ENCODE results near the gene LCN10. TPM values are rescaled to one million over a fixed set of nuclear protein-coding genes. Genes with fewer than 3 reads are reported as not detected.
"Not testable (repeated sequence)": the region's sequence is repeated elsewhere in the genome, so short reads cannot be mapped to it uniquely, and the experiment has no call there.

LCN10 gene
- total RNA-seq, 1 donor from 2014 or later, result not detected

DNA sequence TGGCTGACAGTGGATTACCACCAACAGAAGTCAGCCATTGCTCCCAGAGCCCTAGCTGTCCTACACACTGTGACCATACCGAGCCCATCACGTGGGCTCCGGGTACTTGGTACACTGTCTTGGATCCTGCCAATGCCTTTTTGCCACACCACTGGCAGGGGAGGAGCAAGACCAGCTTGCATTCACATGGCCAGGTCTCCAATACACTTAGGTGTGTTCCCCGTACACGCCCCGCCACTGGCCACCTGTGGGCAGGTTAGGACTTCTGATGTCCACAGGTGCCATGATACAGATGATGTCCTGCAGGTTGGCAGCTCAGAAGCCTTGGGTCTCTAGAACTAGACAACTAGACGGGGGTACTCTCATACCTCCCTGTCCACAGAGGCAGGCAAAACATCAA is 35.7 kb downstream of the LCN10 start:
- H3K36me3 Mint-ChIP-seq (ENCODE audit: unreplicated experiment), result no peaks in the 10 kb centered on the region
- peaks cover 10% of the 10 kb centered on the region for H3K4me1 Mint-ChIP-seq (ENCODE audit: unreplicated experiment)
- no peak overlapping the region for H3K4me3 Mint-ChIP-seq (ENCODE audit: unreplicated experiment)
- no peaks in the 10 kb centered on the region for H3K9me3 Mint-ChIP-seq (ENCODE audit: unreplicated experiment)
- TF ChIP-seq, protein P1, sequence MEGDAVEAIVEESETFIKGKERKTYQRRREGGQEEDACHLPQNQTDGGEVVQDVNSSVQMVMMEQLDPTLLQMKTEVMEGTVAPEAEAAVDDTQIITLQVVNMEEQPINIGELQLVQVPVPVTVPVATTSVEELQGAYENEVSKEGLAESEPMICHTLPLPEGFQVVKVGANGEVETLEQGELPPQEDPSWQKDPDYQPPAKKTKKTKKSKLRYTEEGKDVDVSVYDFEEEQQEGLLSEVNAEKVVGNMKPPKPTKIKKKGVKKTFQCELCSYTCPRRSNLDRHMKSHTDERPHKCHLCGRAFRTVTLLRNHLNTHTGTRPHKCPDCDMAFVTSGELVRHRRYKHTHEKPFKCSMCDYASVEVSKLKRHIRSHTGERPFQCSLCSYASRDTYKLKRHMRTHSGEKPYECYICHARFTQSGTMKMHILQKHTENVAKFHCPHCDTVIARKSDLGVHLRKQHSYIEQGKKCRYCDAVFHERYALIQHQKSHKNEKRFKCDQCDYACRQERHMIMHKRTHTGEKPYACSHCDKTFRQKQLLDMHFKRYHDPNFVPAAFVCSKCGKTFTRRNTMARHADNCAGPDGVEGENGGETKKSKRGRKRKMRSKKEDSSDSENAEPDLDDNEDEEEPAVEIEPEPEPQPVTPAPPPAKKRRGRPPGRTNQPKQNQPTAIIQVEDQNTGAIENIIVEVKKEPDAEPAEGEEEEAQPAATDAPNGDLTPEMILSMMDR (IDR thresholded peaks at IDR 0.05), result no peak
- H3K27ac Mint-ChIP-seq (ENCODE audit: unreplicated experiment), result no peak overlapping the region
- peaks cover 4% of the 10 kb centered on the region for H3K27me3 Mint-ChIP-seq (ENCODE audit: unreplicated experiment)
- DNase-seq (ENCODE audit: extremely low spot score, unreplicated experiment), result no peak

DNA sequence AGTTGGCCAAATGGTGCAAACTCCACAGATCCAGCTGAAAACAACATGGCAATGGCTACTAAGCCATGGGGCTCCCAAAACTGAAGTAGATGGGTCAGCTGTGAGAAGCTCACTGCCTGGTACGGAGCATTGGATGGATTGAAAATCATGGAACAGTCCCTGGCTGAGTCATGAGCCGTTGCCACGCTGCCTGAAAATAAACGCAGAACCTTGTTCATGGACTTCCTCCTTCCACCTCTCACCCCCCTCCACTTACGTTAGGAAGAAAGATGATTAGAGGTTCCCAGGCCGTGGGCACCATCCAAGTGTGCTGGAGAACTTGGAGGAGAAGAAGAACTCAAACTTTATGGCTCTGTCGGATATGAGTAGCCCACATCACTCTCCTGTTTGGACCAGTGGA is 37.2 kb downstream of the LCN10 start:
- Mint-ChIP-seq H3K9me3 (ENCODE audit: unreplicated experiment) (no peaks in the 10 kb centered on the region), H3K27me3 (ENCODE audit: unreplicated experiment) (peaks cover 4% of the 10 kb centered on the region), H3K36me3 (ENCODE audit: unreplicated experiment) (no peaks in the 10 kb centered on the region), H3K4me1 (ENCODE audit: unreplicated experiment) (no peaks in the 10 kb centered on the region), H3K27ac (ENCODE audit: unreplicated experiment) (no peak overlapping the region), H3K4me3 (ENCODE audit: unreplicated experiment) (no peak overlapping the region)
- DNase-seq (ENCODE audit: extremely low spot score, unreplicated experiment), result no peak
- TF ChIP-seq, protein P1 (IDR thresholded peaks at IDR 0.05), result no peak

DNA sequence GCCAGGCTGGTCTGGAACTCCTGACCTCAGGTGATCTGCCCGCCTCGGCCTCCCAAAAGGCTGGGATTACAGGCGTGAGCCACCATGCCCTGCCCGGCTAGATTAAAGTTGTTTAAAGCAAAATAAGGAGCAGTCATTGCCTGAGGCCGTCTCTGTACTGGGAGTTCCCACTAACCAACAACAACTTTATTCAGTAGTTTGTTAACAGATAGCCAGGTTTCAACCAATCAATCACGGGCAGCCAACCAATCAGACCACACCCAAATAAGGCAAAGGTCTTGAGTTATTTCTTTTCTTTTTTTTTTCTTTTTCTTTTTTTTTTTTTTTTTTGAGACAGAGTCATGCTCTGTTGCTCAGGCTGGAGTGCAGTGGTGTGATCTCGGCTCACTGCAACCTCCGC is 38.0 kb downstream of the LCN10 start:
- not testable (repeated sequence) for H3K27me3 Mint-ChIP-seq (ENCODE audit: unreplicated experiment); H3K4me1 Mint-ChIP-seq (ENCODE audit: unreplicated experiment); H3K36me3 Mint-ChIP-seq (ENCODE audit: unreplicated experiment); H3K9me3 Mint-ChIP-seq (ENCODE audit: unreplicated experiment); H3K27ac Mint-ChIP-seq (ENCODE audit: unreplicated experiment); H3K4me3 Mint-ChIP-seq (ENCODE audit: unreplicated experiment); DNase-seq (ENCODE audit: extremely low spot score, unreplicated experiment)

DNA sequence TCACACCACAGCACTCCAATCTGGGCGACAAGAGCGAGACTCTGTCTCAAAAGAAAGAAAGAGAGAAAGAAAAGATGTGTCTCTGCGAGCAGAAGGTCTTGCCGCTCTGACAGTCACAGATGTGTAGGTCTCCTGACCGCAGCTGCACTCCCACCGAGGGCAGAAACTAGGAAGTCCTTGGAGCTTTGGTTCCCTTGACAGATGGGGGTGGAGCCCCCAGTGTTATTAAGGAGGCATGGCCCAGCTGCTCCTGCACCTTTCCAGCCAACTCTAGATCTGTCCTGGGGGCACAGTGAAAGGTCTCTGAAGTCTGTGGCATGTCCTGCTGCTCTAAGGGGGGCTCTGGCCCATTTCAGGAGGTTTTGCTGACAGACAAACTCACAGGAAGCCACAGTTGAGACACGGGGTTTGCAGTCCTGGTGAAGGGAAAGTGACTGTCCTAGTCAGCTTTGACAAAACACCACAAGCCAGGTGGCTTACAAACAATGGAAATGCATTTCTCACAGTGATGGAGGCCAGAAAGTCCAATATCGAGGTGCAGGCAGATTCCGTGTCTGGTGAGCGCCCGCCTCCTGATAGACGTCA is 39.4 kb downstream of the LCN10 start:
- Mint-ChIP-seq H3K4me3 (ENCODE audit: unreplicated experiment) (no peak overlapping the region), H3K27me3 (ENCODE audit: unreplicated experiment) (peaks cover 13% of the 10 kb centered on the region), H3K4me1 (ENCODE audit: unreplicated experiment) (peaks cover 2% of the 10 kb centered on the region), H3K9me3 (ENCODE audit: unreplicated experiment) (no peaks in the 10 kb centered on the region), H3K27ac (ENCODE audit: unreplicated experiment) (no peak overlapping the region), H3K36me3 (ENCODE audit: unreplicated experiment) (no peaks in the 10 kb centered on the region)
- TF ChIP-seq, protein P1 (IDR thresholded peaks at IDR 0.05), result no peak
- no peak for DNase-seq (ENCODE audit: extremely low spot score, unreplicated experiment)

DNA sequence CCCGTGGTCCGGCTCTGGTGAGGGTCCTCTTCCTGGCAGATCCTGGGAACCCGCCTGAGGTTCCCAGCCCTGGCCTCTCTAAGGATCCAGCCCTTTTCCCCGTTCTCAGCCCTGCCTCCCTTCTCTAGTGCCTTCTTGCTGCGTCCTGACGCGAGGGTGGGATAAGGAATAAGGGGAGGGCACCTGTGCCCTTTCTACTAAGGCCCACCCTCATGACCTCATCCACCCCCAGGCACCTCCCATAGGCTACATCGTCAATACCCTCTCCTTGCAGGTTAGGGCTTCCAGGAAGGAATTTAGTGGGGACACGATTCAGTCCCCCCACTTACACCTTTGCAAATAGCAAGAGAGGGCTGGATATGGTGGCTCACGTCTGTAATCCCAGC is 41.1 kb downstream of the LCN10 start:
- Mint-ChIP-seq H3K27ac (ENCODE audit: unreplicated experiment) (no peak overlapping the region), H3K4me3 (ENCODE audit: unreplicated experiment) (no peak overlapping the region), H3K9me3 (ENCODE audit: unreplicated experiment) (no peaks in the 10 kb centered on the region), H3K27me3 (ENCODE audit: unreplicated experiment) (peaks cover 17% of the 10 kb centered on the region), H3K4me1 (ENCODE audit: unreplicated experiment) (peaks cover 2% of the 10 kb centered on the region), H3K36me3 (ENCODE audit: unreplicated experiment) (no peaks in the 10 kb centered on the region)
- no peak for DNase-seq (ENCODE audit: extremely low spot score, unreplicated experiment)
- TF ChIP-seq, protein P1 (IDR thresholded peaks at IDR 0.05), result no peak

Measured in osteocyte (in vitro differentiated cells).